HG03280 (cell line): ENCODE data around the gene NBPF8.
"Not testable (repeated sequence)": the region's sequence is repeated elsewhere in the genome, so short reads cannot be mapped to it uniquely, and the experiment has no call there.

Experiments
- ATAC-seq: cut with Tn5 transposase; IDR thresholded peaks from one replicate; pipeline ENCODE4 v1.9.1; 2021; ENCODE audit warnings: mild to moderate bottlenecking, moderate library complexity; ENCODE audit not compliant: unreplicated experiment

NBPF8 gene, protein sequence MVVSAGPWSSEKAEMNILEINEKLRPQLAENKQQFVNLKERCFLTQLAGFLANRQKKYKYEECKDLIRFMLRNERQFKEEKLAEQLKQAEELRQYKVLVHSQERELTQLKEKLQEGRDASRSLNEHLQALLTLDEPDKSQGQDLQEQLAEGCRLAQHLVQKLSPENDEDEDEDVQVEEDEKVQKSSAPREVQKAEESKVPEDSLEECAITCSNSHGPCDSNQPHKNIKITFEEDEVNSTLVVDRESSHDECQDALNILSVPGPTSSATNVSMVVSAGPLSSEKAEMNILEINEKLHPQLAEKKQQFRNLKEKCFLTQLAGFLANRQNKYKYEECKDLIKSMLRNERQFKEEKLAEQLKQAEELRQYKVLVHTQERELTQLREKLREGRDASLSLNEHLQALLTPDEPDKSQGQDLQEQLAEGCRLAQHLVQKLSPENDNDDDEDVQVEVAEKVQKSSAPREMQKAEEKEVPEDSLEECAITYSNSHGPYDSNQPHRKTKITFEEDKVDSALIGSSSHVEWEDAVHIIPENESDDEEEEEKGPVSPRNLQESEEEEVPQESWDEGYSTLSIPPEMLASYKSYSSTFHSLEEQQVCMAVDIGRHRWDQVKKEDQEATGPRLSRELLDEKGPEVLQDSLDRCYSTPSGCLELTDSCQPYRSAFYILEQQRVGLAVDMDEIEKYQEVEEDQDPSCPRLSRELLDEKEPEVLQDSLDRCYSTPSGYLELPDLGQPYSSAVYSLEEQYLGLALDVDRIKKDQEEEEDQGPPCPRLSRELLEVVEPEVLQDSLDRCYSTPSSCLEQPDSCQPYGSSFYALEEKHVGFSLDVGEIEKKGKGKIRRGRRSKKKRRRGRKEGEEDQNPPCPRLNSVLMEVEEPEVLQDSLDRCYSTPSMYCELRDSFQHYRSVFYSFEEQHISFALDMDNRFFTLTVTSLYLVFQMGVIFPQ

DNA sequence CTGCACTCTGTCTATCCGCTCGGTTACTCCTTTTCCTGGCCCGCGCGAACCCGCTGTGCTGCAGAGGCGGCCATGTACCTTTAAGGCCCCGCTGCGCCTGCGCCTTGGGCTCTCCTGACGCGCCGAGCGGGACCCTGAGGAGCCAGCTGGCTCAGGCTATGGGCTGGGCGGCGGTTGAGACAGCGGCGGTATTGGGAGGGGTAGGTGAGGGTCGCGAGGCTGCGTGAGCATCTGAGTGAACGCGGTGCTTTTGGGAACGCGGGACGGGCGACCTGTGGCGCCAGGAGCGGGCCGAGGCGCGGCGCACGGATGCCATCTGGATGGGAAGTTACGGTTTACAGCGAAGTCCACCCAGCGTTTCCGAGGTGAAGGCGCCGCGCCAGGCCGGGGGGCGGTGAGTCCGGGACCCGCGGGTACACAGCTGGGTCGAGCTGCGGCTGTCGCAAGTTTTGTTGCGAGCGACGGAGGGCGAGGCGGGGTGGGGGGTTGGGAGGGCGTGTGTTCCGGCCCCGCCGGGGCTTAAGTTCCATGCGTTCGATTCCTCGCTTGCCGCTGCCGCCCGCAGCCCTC, at the start of gene NBPF8:
Gene NBPF8 (plus strand): TSS at position 125 of the 570 bp plus-strand sequence. CDS start 21,488 bp downstream, outside the sequence.
- peak; percentile 96 for ATAC-seq

DNA sequence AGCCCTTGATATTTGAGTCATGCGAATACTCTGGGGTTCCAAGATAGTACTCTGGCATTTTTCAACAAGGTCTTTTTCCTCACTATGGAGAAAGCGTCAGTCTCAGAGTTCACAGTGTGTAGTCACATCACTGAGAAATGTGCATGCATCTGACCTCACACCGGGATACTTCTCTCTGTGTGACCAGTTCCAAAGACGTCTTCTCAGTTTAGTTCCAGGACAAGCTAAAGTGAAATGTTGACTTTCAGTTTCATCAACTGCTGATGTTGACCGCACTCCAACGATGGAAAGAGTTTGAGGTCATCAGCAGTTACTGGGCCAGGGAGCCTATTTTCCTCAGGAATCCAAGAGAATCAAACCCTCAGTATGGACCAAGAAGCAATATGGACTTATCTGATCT, 47.1 kb upstream of the NBPF8 start:
- ATAC-seq, result not testable (repeated sequence)

DNA sequence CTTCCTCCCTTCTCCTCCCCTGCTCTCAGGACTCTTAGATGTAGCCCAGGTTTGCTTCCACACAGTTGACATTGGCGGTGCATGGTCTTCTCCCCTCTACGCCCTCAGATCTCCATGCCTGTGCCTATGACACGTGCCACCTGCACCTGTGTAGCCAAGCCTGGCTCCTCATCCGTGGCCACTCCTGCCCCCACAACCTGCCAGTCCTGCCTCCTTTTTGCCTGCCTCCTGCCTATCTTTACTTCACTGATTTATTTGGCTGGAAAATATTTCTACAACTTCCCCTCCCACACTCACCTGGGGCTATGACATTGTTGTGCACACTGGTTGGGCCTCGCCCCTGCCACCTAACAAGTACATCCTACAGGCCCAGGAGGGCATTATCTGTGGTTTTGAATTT, 28.2 kb upstream of the NBPF8 start:
- ATAC-seq, result not testable (repeated sequence)

DNA sequence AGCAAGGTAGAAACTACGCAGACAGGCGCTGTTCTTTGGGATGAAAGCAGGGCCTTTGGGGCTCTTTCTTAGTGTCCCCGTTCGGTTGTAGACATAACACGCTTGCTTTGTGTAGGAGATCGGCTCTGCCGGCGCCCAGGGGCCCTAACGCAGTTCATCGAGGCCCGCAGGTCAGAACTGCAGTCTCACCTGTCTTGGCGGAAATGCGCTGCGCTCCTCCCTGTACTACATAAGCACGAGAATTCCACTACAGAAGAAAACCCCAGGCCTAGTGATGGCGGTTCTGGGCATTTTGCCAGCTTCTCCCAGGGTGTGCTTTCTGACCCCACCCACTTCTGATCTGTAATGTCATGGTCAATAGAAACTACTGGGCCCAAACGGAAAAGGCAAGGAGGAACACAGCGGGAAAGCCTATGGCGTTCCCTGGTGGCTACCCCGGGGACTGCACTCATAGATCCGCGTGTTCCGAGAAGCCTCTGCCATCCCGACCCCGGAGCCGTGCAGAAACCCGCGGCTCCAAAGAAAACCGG, 26.2 kb upstream of the NBPF8 start:
- ATAC-seq, result not testable (repeated sequence)

DNA sequence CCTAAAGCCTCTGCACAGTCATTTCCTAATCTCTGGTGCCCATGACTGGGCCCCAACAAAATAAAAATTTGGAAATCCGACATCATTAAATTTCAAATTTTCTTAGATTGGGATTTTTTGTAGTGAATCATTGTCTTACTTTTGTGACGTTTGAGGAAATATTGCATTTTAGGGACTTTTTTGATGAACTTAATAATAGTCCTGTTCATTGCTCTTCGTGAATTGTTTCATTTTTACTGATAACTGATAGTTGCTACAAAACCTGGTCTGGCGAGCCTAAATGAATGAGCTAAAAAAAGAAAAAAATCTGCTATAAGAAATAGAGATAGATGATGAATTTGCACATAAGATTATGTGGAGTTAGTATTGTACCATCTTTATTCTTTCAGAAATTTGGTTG, 23.5 kb upstream of the NBPF8 start:
- not testable (repeated sequence) for ATAC-seq

DNA sequence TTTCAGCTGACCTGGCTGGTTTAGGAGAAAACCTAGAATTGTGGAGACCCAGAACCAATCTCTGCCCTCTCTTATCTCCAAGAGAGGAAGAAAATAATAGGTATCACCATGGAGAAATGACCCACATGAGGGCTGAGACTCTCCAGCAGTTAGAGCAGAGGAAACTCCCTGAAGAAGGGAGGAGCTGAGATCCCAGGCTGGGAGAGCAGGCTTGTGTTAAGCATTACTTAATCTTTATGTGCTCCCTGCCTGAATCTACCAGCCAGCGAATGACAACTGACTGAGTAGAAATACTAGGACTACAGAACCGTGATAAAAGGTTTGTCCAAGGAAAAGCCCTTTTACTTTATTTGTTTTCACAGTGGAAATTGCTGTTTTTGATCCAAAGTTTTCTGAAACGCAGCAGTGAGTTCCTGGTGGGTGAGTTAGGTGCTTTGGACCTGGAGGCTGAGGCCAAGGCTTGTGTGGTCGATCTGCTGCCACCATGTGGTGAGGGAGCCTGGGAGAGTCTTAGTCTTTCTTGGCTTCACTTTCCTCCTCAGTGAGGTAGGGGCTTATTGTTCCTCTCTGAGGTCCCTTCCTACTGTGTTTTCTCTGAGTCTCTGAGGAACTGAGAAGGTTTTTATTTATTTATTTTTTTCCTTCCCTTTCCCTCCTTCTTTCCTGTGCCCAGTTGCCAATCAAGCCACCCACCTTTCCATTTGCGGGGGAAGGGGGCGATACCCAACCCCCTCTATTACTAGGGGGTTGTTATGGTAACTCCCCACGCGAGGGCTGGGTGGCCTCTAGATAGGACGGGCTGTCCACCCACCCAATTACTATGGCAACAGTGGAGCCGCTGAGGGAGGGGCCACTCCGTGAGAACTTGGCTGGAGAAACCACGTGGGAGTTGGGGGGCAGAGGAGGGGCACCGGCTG, 21.3 kb upstream of the NBPF8 start:
- ATAC-seq, result not testable (repeated sequence)

DNA sequence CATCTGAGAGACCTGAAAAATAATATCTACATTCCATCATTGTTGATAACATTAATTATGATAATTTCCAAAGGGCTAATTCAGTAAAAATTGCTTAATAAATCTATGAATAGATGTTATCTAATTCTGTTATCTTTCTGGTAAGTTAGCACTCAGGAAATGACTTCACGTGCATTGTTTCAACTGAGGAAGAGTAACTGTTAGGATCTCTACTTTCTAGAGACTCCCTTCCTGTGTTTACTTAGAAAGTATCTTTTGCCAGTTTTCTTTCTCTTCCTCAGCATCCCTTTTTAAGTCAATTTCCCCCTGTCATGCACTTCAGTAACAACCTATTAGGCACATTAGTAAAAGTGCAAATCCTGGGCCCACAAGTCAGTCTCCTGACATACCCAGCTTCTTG, 9.5 kb upstream of the NBPF8 start:
- ATAC-seq, result not testable (repeated sequence)

DNA sequence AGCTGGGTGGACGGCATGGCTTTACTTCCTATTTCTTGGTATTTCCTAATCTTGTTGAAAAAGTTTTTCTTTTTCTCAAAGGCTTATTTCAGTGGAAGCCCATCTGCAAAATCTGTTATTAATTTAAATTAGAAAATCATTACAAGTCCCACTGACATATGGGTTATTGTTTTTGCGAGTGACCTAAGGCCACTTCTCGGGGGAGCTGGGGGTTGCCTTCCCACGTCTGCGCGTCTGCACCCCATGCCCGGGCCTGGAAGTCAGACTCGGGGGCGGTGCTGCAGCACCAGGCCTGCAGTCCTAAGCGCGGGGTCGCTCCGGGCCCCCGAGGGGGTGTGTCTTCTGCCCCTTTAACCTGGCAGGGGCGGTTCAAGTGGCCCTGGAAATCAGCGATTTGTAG, 384 bp upstream of the NBPF8 start:
- peak; percentile 13 for ATAC-seq

DNA sequence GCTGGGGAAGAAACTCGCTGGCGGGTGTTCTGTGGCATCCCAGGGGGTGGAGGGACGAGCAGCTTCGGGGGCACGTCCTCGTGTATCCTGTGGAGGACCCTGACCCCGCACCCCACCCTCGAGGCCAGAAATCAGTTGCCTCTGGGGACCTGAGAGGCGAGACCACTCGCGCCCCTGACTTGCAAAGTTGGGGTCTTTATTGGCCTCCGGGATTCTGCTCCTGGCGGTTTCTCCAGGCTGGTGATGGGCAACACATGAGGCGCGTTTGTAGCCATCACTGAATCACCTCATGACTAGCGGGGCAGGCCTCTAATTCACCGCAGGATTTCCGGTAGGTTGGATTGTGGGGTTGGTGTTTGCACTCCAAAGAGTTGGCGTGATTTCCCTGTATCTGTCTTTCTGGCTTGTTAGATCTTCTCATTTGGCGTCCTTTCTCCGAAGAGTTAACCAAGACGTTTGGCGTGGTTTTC, 692 bp downstream of the NBPF8 start:
- ATAC-seq, result not testable (repeated sequence)

DNA sequence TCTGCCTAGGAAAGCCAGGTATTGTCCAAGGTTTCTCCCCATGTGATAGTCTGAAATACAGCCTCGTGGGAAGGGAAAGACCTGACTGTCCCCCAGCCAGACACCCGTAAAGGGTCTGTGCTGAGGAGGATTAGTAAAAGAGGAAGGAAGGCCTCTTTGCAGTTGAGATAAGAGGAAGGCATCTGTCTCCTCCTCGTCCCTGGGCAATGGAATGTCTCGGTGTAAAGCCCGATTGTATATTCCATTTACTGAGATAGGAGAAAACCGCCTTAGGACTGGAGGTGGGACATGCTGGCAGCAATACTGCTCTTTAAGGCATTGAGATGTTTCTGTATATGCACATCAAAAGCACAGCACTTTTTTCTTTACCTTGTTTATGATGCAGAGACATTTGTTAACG, 10.2 kb downstream of the NBPF8 start:
- ATAC-seq, result not testable (repeated sequence)

DNA sequence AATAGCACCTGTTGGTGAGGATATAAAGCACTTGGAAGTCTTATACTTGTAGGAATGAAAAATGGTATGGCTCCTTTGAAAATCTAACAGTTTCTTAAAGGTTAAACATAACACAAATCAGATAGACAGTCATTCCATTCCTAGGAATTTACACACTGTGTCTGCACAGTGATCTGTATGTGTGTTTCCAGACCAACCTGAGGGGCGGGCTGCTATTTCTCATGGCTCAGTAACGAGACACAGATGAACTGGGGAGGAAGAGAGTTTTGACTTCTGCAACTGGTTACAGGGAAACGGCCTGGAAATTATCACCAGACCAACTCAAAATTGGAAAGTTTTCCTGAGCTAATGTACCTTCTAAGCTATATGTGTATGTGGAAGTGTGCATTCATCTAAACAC, 16.8 kb downstream of the NBPF8 start:
- not testable (repeated sequence) for ATAC-seq

DNA sequence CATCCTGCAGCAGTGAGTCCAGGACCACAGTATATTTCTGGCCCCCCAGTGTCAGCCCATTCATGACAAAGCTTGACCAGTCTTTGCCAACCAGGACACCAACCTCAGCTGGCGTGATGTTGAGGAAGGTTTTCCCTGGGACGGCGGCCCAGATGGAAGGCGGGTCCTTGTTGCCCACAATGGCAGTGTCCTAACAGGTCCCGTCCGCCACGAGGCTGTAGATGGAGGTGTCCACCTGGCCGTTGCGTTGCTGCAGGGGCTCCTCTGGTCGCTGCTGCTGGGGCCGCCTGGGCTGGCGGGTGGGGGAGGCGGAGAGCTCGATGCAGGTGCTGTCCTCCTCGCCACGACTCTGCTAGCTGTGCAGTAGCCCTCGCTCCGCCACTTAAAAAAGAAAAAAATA, 19.0 kb downstream of the NBPF8 start:
- ATAC-seq, result not testable (repeated sequence)

DNA sequence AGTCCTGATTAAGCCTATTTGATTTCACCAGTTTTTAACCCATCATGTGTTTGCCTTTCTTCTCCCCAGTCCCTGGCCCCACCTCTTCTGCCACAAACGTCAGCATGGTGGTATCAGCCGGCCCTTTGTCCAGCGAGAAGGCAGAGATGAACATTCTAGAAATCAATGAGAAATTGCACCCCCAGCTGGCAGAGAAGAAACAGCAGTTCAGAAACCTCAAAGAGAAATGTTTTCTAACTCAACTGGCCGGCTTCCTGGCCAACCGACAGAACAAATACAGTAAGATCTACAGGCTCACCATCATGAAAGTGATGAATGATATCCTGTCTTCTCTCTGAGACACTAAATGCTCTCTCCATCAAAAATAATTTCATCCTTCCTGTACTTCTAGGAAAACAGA, 34.3 kb downstream of the NBPF8 start:
- not testable (repeated sequence) for ATAC-seq
